ENCODE results near the gene ADAMTSL2. TPM values are rescaled to one million over a fixed set of nuclear protein-coding genes. Genes with fewer than 3 reads are reported as not detected.
A peak's percentile ranks its signal among the peaks of the same experiment; 100 is the strongest.

The ADAMTSL2 gene
- 0.38 TPM for polyA plus RNA-seq (2012; ENCODE audit: insufficient read depth, insufficient read length)

DNA sequence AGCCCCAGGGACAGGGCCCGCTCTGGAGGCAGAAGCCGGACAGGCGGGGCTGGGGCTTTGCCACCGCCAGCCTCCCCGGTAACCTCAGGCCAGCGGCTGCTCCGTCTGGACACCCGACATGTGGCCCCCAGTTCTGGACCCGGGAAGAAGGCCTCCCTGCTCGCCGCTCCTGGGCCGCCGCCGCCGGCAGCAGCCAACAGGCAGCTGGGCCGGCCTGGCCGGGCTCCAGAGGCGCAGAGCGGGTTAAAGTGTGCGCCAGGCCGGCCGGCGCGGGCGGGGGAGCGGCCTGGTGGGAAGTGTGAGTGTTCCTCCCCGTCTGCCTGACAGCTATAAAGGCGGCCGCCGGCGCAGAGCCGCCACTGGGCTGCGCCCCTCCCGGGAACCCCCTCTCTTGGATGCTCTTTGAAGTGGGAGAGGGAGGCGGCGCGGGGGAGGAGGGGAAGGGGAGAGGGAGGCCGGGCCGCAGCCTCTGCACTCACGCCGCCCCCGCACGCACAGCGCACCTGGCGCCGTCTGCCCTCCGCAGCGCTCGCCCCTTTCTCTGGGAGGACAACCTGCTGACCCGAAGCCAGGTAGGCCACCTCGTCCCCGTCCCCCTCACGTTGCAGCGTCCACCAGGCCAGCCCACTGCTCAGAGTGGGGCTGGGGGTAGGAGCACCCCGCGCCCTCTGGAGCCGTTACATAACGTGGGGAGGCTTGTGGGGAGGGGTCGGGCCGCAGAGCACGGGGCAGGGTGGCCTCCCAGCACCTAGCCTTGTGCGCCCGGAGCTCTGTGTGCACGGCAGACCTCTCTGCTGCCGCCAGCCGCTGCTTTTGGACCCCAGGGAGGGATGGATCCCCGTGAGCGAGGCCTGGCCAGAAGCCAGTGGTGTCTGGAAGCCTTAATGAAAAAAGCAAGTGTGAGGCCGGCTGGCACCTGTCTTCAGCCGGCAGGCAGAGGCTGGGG is at the start of gene ADAMTSL2:
ADAMTSL2 (plus strand) TSS at position 359 of the 946 bp plus-strand sequence. CDS start 2,009 bp downstream, outside the sequence.
- peak; percentile 36 for DNase-seq (ENCODE audit: low read depth, low spot score)
- no peak within 1 kb of the TSS for H3K4me3 ChIP-seq (ENCODE audit: low read length)

GRCh38 chr9:133485531-133486260 is 48.8 kb upstream of the ADAMTSL2 start:
- peak; percentile 35 for DNase-seq (ENCODE audit: low read depth, low spot score)
- peak overlapping the region; percentile 54 for H3K4me3 ChIP-seq (ENCODE audit: low read length)

DNA sequence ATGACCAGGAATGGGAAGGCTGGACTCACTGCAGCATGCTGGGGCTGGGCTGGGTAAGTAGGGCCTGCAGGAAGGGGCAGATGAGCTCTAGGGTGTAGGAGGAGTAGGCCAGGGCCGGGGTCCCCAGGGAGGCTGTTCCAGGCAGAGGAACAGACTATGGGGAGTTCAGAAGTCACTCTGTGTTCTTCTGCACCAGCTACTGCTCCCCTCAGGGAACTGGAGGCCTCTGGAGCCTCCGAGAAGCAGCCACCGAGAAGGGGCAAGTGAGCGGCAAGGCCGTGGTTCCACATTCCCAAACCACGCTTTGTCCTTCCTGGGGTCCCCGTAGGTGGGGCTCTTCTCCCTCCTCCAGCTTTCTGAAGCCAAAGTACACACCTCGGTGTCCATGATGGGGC is 47.2 kb upstream of the ADAMTSL2 start:
- no peak overlapping the region for H3K4me3 ChIP-seq (ENCODE audit: low read length)
- no peak for DNase-seq (ENCODE audit: low read depth, low spot score)

GRCh38 chr9:133488686-133489252 is 45.7 kb upstream of the ADAMTSL2 start:
- no peak overlapping the region for H3K4me3 ChIP-seq (ENCODE audit: low read length)
- no peak for DNase-seq (ENCODE audit: low read depth, low spot score)

GRCh38 chr9:133489253-133490190 is 45.0 kb upstream of the ADAMTSL2 start:
- H3K4me3 ChIP-seq (ENCODE audit: low read length) = no peak overlapping the region
- DNase-seq (ENCODE audit: low read depth, low spot score) = no peak

DNA sequence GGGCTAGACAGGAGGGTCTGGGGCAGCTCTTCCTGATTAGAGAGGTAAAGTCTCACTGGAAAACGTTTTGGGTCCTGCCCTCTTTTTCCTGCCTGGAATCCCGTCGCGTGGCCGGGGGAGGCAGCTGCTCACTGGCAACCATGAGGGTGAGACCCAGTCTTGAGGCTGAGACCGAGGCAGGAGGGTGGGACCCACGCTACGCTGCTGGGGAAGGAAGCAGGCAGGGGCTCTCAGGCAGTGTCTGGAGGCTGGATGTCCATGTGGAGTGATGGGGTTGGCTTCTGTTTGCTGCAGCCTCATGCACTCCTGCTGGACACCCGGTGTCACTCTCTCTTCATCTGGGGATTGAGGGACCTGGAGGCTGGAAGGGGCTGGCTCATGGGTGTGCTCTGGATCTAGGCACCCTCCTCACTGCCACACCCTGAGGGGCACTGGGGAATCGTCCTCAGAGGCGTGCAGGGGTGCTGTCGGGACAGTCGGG is 44.3 kb upstream of the ADAMTSL2 start:
- no peak overlapping the region for H3K4me3 ChIP-seq (ENCODE audit: low read length)
- no peak for DNase-seq (ENCODE audit: low read depth, low spot score)

GRCh38 chr9:133490865-133491655 is 43.4 kb upstream of the ADAMTSL2 start:
- H3K4me3 ChIP-seq (ENCODE audit: low read length) = no peak overlapping the region
- no peak for DNase-seq (ENCODE audit: low read depth, low spot score)

GRCh38 chr9:133491656-133491925 is 42.9 kb upstream of the ADAMTSL2 start:
- no peak overlapping the region for H3K4me3 ChIP-seq (ENCODE audit: low read length)
- DNase-seq (ENCODE audit: low read depth, low spot score) = no peak

DNA sequence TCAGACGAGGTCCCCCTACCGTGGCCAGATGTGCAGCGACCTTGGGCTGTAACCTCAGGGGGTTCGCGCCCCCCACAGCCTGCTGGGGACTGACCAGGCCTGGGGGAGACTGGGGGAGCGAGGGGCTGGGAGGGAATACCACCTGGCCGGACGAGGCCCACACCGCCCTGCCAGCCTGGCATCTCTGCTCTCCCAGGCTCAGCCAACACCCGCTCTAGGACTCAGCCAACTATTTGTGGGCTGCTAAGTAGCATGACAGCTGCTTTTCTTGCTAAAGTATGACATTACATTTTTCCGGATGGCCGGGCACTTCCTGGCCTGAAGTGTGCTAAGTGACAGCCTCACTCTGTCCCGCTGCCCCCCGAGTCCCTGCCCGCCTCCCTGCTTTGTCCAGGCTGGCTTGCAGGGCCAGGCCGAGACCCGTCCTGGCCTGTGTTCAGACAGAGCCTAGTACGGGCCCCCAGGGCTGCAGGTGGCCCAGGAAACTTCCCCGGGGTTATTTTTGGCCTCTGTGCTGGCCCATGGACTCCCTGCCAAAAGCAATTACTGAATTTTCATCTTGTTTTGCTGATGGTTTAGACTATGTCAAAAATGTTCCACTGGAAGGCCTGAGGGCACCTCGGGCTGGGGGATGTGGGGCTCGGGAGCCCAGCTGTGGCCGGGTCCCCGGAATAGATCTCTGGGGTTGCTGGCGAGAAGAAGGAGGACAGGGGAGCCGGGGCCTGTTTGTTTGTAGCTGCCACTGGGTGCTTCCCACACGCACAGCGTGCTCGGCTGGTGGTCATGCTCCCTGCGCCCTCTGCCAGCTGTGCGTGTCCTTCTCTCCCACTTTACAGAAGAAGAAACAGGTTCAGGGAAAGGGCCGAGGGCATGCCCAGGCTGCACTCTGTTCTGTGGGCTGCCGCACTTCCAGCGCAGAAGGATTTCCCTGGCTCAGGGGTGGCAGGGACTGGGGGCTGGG is 42.2 kb upstream of the ADAMTSL2 start:
- DNase-seq (ENCODE audit: low read depth, low spot score) = no peak
- H3K4me3 ChIP-seq (ENCODE audit: low read length) = no peak overlapping the region

GRCh38 chr9:133493428-133493827 is 41.1 kb upstream of the ADAMTSL2 start:
- no peak for DNase-seq (ENCODE audit: low read depth, low spot score)
- H3K4me3 ChIP-seq (ENCODE audit: low read length) = no peak overlapping the region

GRCh38 chr9:133493845-133494540 is 40.5 kb upstream of the ADAMTSL2 start:
- H3K4me3 ChIP-seq (ENCODE audit: low read length) = no peak overlapping the region
- DNase-seq (ENCODE audit: low read depth, low spot score) = no peak

- H3K4me3 ChIP-seq (ENCODE audit: low read length) = no peak overlapping the region
- DNase-seq (ENCODE audit: low read depth, low spot score) = no peak
These were observed 39.7 kb upstream of the ADAMTSL2 start for GRCh38 chr9:133494636-133495326.

GRCh38 chr9:133495327-133496293 is 38.9 kb upstream of the ADAMTSL2 start:
- H3K4me3 ChIP-seq (ENCODE audit: low read length) = no peak overlapping the region
- DNase-seq (ENCODE audit: low read depth, low spot score) = no peak

DNA sequence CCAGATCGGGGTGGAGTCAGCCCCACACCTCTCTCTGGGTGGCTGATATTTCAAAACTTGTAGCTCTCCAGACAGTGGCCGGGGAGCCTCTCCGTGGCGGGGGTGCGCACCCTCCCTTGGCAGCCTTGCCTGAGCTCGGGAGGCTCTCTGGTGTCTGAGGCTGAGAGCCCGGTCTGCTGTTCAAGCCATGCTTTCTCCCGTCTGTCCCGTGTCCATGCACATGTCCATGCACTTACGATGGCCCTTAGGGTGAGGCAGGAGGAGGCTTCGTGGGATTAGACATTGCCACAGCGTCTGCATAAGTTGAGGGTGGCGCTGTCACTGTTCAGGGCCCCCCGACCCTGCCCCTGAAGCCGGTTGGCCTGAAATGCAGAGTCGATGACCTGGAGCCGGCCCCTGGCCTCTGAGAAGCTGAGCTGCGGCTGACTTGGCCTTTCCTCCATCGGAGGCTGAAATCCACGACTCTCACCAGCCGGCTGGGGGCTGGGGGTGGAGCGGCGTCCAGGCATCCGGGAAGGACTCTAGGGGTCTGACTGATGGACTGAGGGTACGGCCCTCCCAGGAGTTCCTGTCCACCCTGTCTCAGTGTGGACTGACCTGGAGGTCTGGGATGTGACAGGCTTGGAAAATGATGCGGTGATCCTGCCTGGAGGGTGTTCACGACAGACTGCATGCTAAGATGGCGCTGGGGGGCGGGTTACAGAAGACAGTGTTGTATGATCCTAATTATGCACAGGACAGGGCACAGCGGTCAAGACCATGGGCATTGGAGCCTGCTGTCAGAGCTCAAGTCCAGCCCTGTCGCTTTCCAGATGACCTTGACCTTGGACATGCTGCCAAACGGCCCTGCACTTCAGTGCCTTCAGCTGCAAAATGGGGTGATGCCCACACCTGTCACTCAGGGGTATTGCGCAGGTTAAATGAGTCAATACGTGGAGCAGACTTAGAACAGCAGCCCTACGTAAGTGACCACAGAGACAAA is 37.4 kb upstream of the ADAMTSL2 start:
- no peak for DNase-seq (ENCODE audit: low read depth, low spot score)
- H3K4me3 ChIP-seq (ENCODE audit: low read length) = no peak overlapping the region

All from Jurkat, Clone E6-1 (cell line).